Heart left ventricle (tissue), 16 donors: ENCODE measurements around the gene CTDSP2. TPM values are rescaled to one million over a fixed set of nuclear protein-coding genes. Genes with fewer than 3 reads are reported as not detected.
A peak's percentile ranks its signal among the peaks of the same experiment; 100 is the strongest.
"Not testable (repeated sequence)": the region's sequence is repeated elsewhere in the genome, so short reads cannot be mapped to it uniquely, and the experiment has no call there.

Experiments used
- ATAC-seq, 4 donors: fragments of 200-7000 bp; cut with Tn5 transposase; one replicate each; pipeline ENCODE4 v1.9.1; 2020 to 2022; ENCODE audit warnings: moderate library complexity in 4 of 4, mild to moderate bottlenecking in 3 of 4, moderate number of reproducible peaks in 1 of 4
- DNase-seq, 5 donors: peaks; one replicate each; pipeline ENCODE4 v3.0.0-alpha.2; 2020
- H3K27ac ChIP-seq, 12 donors: fragments of 200-600 bp; sonication (generic) in 4 of 12; one replicate each; pipeline versions ENCODE4 v1.5.0 to v1.8.0; 2016 to 2022; ENCODE audit warnings: mild to moderate bottlenecking in 2 of 12
- H3K27me3 ChIP-seq, 9 donors: fragments of 200-600 bp; sonication (generic) in 2 of 9; one replicate each; pipeline versions ENCODE4 v1.5.1 to v1.8.0; 2016 to 2022; ENCODE audit warnings: mild to moderate bottlenecking in 3 of 9
- H3K36me3 ChIP-seq, 9 donors: fragments of 200-600 bp; sonication (generic) in 2 of 9; one replicate each; pipeline versions ENCODE4 v1.5.0 to v1.8.0; 2018 to 2022; ENCODE audit warnings: mild to moderate bottlenecking in 2 of 9
- H3K4me1 ChIP-seq, 12 donors: fragments of 200-600 bp; sonication (generic) in 4 of 12; one replicate each; pipeline versions ENCODE4 v1.5.0 to v1.8.0; 2016 to 2022; ENCODE audit warnings: mild to moderate bottlenecking in 3 of 12
- H3K4me3 ChIP-seq, 12 donors: fragments of 200-600 bp; sonication (generic) in 4 of 12; one replicate each; pipeline versions ENCODE4 v1.5.0 to v1.8.0; 2017 to 2022; ENCODE audit warnings: mild to moderate bottlenecking in 9 of 12, moderate library complexity in 4 of 12
- H3K9me3 ChIP-seq, 12 donors: fragments of 200-600 bp; sonication (generic) in 4 of 12; one replicate each; pipeline versions ENCODE4 v1.5.0 to v1.8.0; 2016 to 2022; ENCODE audit warnings: mild to moderate bottlenecking in 1 of 12
- POLR2A ChIP-seq, 2 donors: fragments of 450-650 bp; IDR thresholded peaks; one replicate each; pipeline ENCODE4 v1.6.1; 2017; ENCODE audit warnings: antibody characterized with exemption in 2 of 2, mild to moderate bottlenecking in 2 of 2, moderate library complexity in 2 of 2
- WGBS, 4 donors: extraction: QIAGEN DNeasy Blood & Tissue Kit in 2 of 4; methylation state at CpG; one replicate each; pipeline versions ENCODE4 v1.1.5 to v1.1.7; 2013 to 2018; 5-methylcytosine and 5-hydroxymethylcytosine counted together
- intact Hi-C, 10 donors: fragments of 100-400 bp; cut with DNase I; formaldehyde crosslinking; loops; one replicate each; pipeline versions ENCODE4 v1.11.1 to v1.14.2; 2022
- polyA plus RNA-seq, 2 donors: library from polyadenylated mRNA; stranded (reverse); fragments of 200-250 nt; gene quantifications; one replicate each; pipeline ENCODE4 v1.2.3, GENCODE V29; 2013
- total RNA-seq, 9 donors: library from RNA; depleted of rRNA in 2 of 9; stranded (reverse); fragments of >200 nt in 2 of 9; fragmentation: NEBNext Ultra II Directional in 3 of 9; extraction: Animal tissue kit (Norgen Biotek cat#: 25700) in 3 of 9; gene quantifications; one replicate each; pipeline versions ENCODE4 v1.1.0 to v1.2.4, GENCODE V29; 2016 to 2023
- TF ChIP-seq, protein P1 (sequence below), 12 donors: fragments of 200-600 bp; sonication (generic) in 4 of 12; IDR thresholded peaks; one replicate each; pipeline versions ENCODE4 v1.5.0 to v1.8.0; 2018 to 2022; ENCODE audit warnings: antibody characterized with exemption in 12 of 12, mild to moderate bottlenecking in 5 of 12
- donor health status: ischemic (EF 13 %, LVEDD 7.1; RV severe dilation, severe dysfunction).
- donor health status: healthy with polysubstance abuse.
- donor health status: DM: no; HTN: yes; CAD: no.
- donor health status: DM: no; HTN: no; CAD: no.
- donor health status: ischemic (EF 25% LVEDD 6.9; RV normal size, moderate dysfunction).
- donor health status: ischemic (EF 25% LVEDD 5.7; RV mildly dilated, moderate dysfunction).
- donor health status: healthy.
- donor health status: DM: yes; HTN: yes; CAD: no.
- donor health status: ischemic (EF 35%, LVEDD 5.7; RV mildly dilated, moderate dysfunction).
- donor health status: nonischemic (EF 11% LVEDD 7.7; RV severe dilation, severe dysfunction).
- donor health status: DM: yes; HTN: yes; CAD: no.
- donor health status: PGD.
- donor health status: ischemic (EF 29% LVEDD 5.4; RV normal size, mild dysfunction).
- donor health status: nonischemic (EF 23%, LVEDD 6.1; RV moderate dilation, normal function).

Gene CTDSP2
- total and polyA plus RNA-seq, 11 donors: 28.0 to 191 (median 82.9) TPM

DNA sequence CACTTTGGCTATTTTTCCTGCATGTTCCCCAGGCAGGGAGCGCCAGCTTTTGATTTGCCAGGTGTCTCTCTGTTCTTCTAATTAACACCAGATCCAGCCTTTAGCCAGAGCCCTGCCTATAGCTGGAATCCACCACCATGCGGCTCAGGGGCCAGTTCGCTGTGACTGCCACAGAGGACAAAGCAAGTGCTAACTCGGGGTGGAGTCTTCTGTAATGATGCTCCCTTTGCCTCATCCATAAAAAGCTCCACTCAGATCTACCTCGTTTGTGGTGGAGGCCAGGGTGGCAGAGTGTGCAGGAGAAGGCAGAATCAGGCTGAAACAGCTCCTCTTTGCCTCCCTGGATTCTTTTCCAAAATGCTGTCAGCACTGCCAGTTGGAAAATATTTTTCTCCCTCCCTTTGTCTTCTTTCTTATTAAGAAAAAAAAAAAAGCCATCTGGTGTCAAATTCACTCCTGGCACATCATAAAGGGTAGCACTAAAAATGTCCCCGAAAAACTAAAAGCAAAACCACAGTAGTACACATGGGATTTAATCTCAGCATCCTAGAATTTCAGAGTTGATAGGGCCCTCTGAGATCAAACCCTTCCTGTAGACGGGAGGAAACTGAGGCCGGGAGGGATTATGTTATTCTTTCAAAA is 18.0 kb upstream of the CTDSP2 start:
- Histone ChIP-seq H3K9me3 (no peaks in the 10 kb centered on the region), H3K27ac (peak overlapping the region; percentile 92 to 98 (median 94)), H3K4me3 (peak overlapping the region; percentile 30 to 62 (median 59)), H3K4me1 (peaks cover 0 to 29% (median 19%) of the 10 kb centered on the region in 12 donors), H3K27me3 (no peaks in the 10 kb centered on the region), H3K36me3 (no peaks in the 10 kb centered on the region)
- no peak for DNase-seq
- 26 to 34% (median 27%) methylated on average over 8 of the region's 8 CpGs for WGBS, 4 donors
- intact Hi-C loops: loop anchor here in 2 of 10 donors (2.0 kb wide), 2 partner anchors 18 to 24 kb away; partner anchors contain the start of gene CTDSP2 (in 1 of the 2)
- TF ChIP-seq POLR2A (IDR thresholded peaks at IDR 0.05): no peak
- TF ChIP-seq, protein P1, sequence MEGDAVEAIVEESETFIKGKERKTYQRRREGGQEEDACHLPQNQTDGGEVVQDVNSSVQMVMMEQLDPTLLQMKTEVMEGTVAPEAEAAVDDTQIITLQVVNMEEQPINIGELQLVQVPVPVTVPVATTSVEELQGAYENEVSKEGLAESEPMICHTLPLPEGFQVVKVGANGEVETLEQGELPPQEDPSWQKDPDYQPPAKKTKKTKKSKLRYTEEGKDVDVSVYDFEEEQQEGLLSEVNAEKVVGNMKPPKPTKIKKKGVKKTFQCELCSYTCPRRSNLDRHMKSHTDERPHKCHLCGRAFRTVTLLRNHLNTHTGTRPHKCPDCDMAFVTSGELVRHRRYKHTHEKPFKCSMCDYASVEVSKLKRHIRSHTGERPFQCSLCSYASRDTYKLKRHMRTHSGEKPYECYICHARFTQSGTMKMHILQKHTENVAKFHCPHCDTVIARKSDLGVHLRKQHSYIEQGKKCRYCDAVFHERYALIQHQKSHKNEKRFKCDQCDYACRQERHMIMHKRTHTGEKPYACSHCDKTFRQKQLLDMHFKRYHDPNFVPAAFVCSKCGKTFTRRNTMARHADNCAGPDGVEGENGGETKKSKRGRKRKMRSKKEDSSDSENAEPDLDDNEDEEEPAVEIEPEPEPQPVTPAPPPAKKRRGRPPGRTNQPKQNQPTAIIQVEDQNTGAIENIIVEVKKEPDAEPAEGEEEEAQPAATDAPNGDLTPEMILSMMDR (IDR thresholded peaks at IDR 0.05): peak in 1 of 12 donors; percentile 3
- peak in 3 of 4 donors; percentile 4 to 23 (median 22) for ATAC-seq

DNA sequence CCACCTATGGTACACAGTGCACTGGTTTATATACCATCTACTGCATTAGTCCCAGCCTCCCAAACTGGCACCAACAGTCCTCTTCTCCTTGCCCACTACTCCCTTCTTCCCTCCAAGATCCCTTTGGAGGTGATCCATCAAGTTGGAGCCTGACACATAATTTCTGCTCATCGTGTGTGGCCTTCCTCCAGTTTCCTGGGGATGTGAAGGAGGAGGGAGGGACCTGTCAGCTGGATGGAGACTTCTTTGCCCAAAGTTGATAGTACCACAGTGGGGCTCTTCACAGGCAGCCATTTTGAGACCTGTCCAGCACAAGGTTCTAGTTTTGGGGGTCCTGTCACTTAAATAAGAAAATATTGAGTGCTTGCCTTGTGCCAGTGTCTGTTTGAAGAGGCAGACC is 17.1 kb upstream of the CTDSP2 start:
- intact Hi-C loops: loop anchor here in 2 of 10 donors (2.0 kb wide), 2 partner anchors 17 to 25 kb away; partner anchors contain the start of gene CTDSP2 (in 1 of the 2)
- WGBS, 4 donors: 51 to 64% (median 59%) methylated on average over 1 of the region's 1 CpG
- Histone ChIP-seq H3K9me3 (no peaks in the 10 kb centered on the region), H3K27ac (peak overlapping the region in 4 of 12 donors; percentile 94 to 98 (median 95)), H3K4me3 (no peak overlapping the region), H3K4me1 (peaks cover 0 to 29% (median 18%) of the 10 kb centered on the region in 12 donors), H3K36me3 (no peaks in the 10 kb centered on the region), H3K27me3 (no peaks in the 10 kb centered on the region)
- DNase-seq (no peak), ATAC-seq (no peak)
- no peak for TF ChIP-seq POLR2A (IDR thresholded peaks at IDR 0.05)
- TF ChIP-seq, protein P1 (IDR thresholded peaks at IDR 0.05): no peak

DNA sequence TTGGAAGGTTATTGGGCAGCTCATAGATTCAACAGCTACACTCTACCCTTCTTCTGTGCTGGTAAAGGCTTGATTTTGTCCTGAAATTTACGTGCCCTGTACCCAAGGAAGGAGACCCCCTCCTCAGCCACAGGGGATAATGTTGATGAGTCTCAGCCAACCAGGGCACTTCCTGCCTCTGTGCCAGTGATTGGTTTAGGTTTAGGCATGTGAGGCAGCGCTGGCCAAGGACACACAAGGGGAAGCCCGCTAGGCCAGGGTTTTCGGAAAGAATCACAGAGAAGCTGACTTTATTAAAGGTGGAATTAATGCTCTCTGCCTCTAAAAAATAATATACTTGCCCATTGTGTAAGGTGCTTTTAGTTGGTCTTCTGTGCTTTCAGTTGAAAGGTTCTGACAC is 15.4 kb upstream of the CTDSP2 start:
- Histone ChIP-seq H3K27me3 (no peaks in the 10 kb centered on the region), H3K9me3 (no peaks in the 10 kb centered on the region), H3K27ac (peak overlapping the region in 1 of 12 donors; percentile 26), H3K4me3 (no peak overlapping the region), H3K4me1 (peaks cover 0 to 27% (median 18%) of the 10 kb centered on the region in 12 donors), H3K36me3 (no peaks in the 10 kb centered on the region)
- 76 to 94% (median 87%) methylated on average over 4 of the region's 4 CpGs for WGBS, 4 donors
- intact Hi-C loops: no loop called here
- DNase-seq: no peak
- no peak for ATAC-seq
- TF ChIP-seq POLR2A (IDR thresholded peaks at IDR 0.05): no peak
- TF ChIP-seq, protein P1 (IDR thresholded peaks at IDR 0.05): no peak

DNA sequence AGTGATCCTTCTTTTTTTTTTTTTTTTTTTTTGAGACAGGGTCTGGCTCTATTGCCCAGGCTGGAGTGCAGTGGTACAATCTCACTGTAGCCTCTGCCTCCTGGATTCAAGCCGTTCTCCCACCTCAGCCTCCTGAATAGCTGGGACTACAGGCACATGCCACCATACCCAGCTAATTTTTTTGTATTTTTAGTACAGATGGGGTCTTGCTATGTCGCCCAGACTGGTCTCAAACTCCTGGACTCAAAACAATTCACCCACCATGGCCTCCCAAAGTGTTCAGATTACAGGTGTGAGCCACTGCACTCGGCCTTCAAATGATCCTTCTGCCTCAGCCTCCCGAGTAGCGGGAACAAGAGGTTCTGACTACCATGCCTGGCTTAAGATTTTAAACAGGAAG is 14.4 kb upstream of the CTDSP2 start:
- H3K4me3 ChIP-seq, H3K27ac ChIP-seq, H3K27me3 ChIP-seq, H3K9me3 ChIP-seq, ATAC-seq, DNase-seq, H3K36me3 ChIP-seq, intact Hi-C loops: not testable (repeated sequence)
- 94 to 98% (median 96%) methylated on average over 5 of the region's 5 CpGs for WGBS, 4 donors
- H3K4me1 ChIP-seq: peaks cover 0 to 23% (median 14%) of the 10 kb centered on the region in 12 donors
